Stomach smooth muscle (tissue), 2 donors: Measurements from ENCODE around the gene PAFAH1B1.

Experiments used
- H3K27ac ChIP-seq: one replicate; pipeline ENCODE4 v1.7.0; 2013; ENCODE audit warnings: mild to moderate bottlenecking, low read length, inconsistent platforms
- H3K27me3 ChIP-seq, 2 donors: one replicate each; pipeline ENCODE4 v1.7.0; 2013; ENCODE audit warnings: low read length in 2 of 2; ENCODE audit not compliant: insufficient read depth in 2 of 2, control insufficient read depth in 1 of 2
- H3K36me3 ChIP-seq, 2 donors: one replicate each; pipeline ENCODE4 v1.7.0; 2013; ENCODE audit warnings: low read length in 2 of 2; ENCODE audit not compliant: control insufficient read depth in 2 of 2, insufficient read depth in 2 of 2
- H3K4me1 ChIP-seq: one replicate; pipeline ENCODE4 v1.7.0; 2013; ENCODE audit warnings: low read length; ENCODE audit not compliant: control insufficient read depth, insufficient read depth
- H3K4me3 ChIP-seq, 2 donors: one replicate each; pipeline ENCODE4 v1.7.0; 2013; ENCODE audit warnings: low read length in 2 of 2
- H3K9ac ChIP-seq, 2 donors: one replicate each; pipeline ENCODE4 v1.7.0; 2013; ENCODE audit warnings: low read length in 2 of 2, mild to moderate bottlenecking in 1 of 2
- H3K9me3 ChIP-seq, 2 donors: one replicate each; pipeline ENCODE4 v1.7.0; 2013; ENCODE audit warnings: low read length in 2 of 2; ENCODE audit not compliant: control insufficient read depth in 2 of 2
- donor health status: healthy.
- donor health status: Pancreatic carcinoma.

Gene PAFAH1B1

DNA sequence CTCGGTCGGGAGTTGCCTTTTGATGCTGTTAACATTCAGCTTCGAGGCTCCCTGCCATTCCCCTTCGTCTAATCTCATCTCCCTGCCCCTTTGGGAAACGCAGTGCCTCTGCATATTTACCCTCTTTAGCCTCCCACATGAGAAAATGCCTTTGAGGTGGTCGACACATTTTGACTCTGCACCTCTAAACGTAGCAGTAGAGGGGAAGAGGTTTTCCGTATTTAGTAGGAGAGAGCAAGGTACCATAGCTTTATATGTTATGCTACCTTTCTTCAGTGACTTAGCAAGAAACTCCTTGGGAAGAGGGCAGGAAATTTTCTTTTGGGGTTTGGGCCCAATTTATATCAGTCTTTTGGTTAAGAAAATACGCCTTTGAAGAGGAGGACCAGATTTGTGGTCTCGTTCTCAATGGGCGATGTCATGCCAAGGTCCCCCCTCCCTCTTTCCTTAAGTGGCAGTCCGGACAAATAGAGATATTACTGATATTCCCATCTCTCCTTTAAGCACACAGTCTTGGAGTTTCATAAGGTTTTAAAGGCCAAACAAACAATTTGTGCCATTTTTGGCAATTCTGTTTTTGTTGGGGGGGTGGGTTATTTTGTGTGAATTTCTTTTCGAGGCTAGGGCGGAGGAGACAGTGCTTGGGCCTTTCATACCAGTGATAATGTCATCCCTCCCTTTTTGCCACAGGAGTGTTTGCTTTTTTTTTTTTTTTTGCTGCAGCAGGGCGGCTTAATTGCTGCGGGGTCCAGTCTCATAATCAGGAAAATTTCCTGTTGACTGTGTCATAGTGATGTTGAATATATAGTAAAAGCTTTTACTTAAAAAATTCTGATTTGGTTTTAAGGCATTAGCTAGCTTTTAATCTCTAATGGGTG is 1.5 kb downstream of the PAFAH1B1 start:
- Histone ChIP-seq H3K9ac (peak overlapping the region; percentile 89 to 93), H3K27me3 (no peaks in the 10 kb centered on the region), H3K27ac (peak overlapping the region; percentile 96), H3K4me3 (peak overlapping the region; percentile 83 to 95), H3K9me3 (no peaks in the 10 kb centered on the region), H3K36me3 (no peaks in the 10 kb centered on the region), H3K4me1 (peaks cover 11% of the 10 kb centered on the region)

DNA sequence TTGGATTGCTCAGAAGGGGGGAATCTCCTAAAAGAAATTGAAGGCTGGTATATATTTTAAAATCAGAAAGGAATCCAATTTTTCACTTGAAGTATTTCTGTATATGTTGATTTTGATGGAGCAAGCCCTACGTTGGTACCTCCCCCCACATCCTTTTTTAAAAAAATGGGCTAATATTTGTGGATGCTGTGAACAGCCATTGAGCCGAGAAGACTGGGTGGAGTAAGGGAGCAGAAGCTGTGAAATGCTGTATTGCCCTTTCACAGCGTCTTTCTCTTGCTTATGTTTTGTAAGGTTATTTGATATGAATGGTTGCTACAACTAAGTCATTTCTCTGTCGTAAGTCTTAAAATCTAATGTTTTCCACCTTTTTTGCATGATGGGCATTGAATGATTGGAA is 2.3 kb downstream of the PAFAH1B1 start:
- Histone ChIP-seq H3K9me3 (no peaks in the 10 kb centered on the region), H3K36me3 (no peaks in the 10 kb centered on the region), H3K4me1 (peaks cover 11% of the 10 kb centered on the region), H3K27me3 (no peaks in the 10 kb centered on the region), H3K9ac (peak overlapping the region in 1 of 2 donors; percentile 93), H3K4me3 (peak overlapping the region; percentile 83 to 95), H3K27ac (peak overlapping the region; percentile 96)

DNA sequence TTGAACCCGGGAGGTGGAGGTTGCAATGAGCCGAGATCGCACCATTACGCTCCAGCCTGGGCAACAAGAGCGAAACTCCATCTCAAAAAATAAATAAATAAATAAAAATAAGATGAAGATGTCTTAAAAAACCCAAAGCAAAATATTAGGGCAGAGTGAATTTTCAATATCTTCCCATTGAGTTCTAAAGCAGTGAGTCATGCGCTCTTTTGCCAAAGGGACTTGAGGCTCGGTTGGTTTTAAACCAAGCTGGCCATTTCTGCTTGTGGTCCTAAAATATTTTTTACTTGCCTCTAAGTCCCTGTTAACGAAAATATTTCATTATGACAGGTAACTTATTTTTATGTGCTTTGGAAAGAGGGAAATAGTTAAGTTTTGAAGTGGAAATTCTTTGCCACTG is 4.7 kb downstream of the PAFAH1B1 start:
- H3K9me3 ChIP-seq = no peaks in the 10 kb centered on the region
- H3K27ac ChIP-seq = no peak overlapping the region
- no peak overlapping the region for H3K4me3 ChIP-seq
- peaks cover 18% of the 10 kb centered on the region for H3K4me1 ChIP-seq
- no peaks in the 10 kb centered on the region for H3K27me3 ChIP-seq
- H3K9ac ChIP-seq = no peak overlapping the region
- no peaks in the 10 kb centered on the region for H3K36me3 ChIP-seq

DNA sequence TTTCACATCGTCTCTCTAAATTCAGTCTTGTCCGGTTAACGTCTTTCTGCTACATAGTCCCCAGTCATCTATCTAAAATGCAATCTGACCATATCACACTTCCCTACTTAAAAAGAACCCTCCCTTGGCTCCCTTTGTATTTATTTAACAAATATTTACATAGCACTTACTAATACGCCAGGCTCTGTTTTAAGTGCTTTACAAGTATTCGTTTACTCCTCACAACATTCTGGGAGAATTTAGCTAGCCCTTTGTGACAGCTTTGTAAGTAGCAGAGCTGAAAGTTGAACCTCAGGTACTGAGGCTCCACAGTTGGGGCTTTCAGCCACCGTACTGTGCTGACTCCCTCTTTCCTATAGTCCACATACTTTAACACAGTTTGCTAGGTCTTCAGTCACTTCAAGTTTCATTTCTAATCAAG is 9.2 kb downstream of the PAFAH1B1 start:
- Histone ChIP-seq H3K27ac (no peak overlapping the region), H3K4me1 (peaks cover 7% of the 10 kb centered on the region), H3K9me3 (no peaks in the 10 kb centered on the region)

DNA sequence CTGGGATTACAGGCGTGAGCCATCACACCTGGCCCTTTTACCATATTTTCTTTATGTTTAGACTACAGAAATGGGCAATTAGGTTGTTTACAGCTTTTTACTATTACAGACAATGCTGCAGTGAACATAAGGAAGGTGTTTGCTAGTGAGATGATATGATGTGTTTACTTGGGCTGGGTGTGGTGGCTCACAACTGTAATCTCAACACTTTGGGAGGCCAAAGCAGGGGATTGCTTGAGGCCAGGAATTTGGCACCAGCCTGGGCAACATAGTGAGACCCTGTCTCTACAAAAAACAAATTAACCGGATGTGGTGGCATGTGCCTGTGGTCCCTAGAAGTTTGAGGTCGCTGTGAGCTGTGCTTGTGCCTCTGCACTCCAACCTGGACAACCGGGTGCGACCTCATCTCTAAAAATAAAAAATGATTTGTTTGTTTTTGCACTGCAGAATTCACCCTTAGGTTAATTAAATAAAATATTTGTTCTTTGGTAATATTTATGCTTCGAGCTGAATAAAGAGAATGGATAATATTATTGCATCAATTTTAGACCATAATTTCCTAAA is 15.0 kb downstream of the PAFAH1B1 start:
- no peaks in the 10 kb centered on the region for H3K36me3 ChIP-seq

More for the DNA sequence above, 9.2 kb downstream of the PAFAH1B1 start:
- no peak overlapping the region for H3K9ac ChIP-seq
- H3K36me3 ChIP-seq = no peaks in the 10 kb centered on the region
- H3K4me3 ChIP-seq = peak overlapping the region in 1 of 2 donors; percentile 36
- H3K27me3 ChIP-seq = no peaks in the 10 kb centered on the region

DNA sequence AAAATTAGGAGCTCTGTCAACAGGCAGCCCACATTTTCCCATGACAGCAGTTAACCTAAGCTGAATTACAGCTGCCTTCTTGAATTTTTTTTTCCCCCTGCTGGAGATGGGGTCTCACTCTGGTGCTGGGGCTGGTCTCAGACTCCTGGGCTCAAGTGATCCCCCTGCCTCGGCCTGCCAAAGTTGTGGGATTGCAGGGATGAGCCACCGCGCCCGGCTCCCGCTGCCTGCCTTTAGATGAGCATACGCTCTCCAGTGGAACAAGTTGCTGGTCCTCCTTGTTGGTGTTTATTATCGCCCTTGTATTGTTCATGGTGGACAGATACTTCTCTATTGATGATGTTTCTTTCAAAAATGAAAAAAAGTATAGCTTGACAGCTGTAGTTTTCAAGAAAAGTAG is 15.6 kb downstream of the PAFAH1B1 start:
- H3K27me3 ChIP-seq = no peaks in the 10 kb centered on the region
- H3K27ac ChIP-seq = no peak overlapping the region
- no peaks in the 10 kb centered on the region for H3K36me3 ChIP-seq
- H3K9ac ChIP-seq = no peak overlapping the region
- H3K4me3 ChIP-seq = no peak overlapping the region
- peaks cover 8% of the 10 kb centered on the region for H3K4me1 ChIP-seq
- H3K9me3 ChIP-seq = no peaks in the 10 kb centered on the region

More for the DNA sequence above, 15.0 kb downstream of the PAFAH1B1 start:
- Histone ChIP-seq H3K4me1 (peaks cover 8% of the 10 kb centered on the region), H3K4me3 (no peak overlapping the region), H3K27ac (no peak overlapping the region), H3K9me3 (no peaks in the 10 kb centered on the region), H3K27me3 (no peaks in the 10 kb centered on the region), H3K9ac (no peak overlapping the region)

DNA sequence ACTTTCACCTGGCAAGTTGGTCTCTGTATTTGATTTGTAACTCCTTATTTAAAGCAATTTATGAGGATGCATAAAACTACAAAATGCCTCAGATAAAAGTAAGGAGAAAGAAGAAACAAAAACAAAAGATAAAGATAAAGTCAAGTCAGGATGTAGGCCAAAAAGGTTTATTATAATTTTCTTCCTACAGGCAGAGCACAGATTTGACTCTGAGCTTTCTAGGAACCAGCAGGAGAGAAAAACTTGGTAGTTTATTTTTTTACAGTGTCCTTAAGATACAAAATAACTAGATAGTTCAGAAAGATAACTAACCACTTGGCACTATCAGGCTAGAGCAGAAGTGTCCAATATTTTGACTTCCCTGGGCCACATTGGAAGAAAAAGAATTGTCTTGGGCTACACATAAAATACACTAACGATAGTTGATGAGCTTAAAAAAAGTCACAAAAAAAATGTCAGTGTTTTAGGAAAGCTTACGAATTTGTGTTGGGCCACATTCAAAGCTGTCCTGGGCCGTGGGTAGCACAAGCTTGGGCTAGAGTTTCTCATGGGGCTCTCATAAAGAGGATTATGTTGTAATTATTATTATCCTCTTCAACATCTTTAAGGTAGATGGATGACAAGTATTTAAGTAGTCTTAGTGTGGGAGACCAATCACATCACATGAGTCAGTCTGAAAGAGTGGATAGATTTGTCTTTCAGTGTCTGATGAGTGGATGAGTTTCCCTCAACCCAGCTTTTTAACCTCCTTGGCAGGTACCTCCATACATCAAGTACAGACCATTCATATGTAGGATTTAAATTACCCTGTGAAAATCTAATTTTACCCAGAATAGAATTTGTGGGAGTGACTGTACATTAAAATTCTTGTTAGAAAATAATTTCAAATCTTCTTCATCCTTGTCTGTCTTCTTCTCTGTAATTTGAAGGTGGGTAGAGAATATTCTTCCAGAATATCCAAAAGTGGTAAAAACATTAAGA is 17.0 kb downstream of the PAFAH1B1 start:
- no peaks in the 10 kb centered on the region for H3K9me3 ChIP-seq

DNA sequence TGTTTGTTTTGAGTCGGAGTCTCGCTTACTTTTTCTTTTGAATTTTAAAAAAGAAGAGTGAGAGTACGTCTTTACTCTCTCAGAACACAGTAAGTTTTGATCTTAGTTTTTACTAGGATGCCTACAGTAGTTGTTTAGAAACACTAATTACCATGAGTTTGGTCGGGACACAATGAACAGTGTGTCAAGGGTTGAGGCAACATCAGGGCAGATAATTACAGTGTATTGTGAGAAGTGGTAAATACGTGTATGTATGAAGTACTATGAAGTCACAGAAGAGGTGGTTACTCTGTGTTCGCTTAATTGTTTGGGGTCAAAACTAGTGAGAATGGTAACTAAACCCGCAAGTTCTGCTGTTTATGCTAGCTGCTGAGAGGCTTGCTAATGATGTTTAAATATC is 18.2 kb downstream of the PAFAH1B1 start:
- Histone ChIP-seq H3K27me3 (no peaks in the 10 kb centered on the region), H3K27ac (no peak overlapping the region), H3K4me1 (peaks cover 8% of the 10 kb centered on the region), H3K36me3 (no peaks in the 10 kb centered on the region), H3K9me3 (no peaks in the 10 kb centered on the region), H3K9ac (no peak overlapping the region), H3K4me3 (no peak overlapping the region)

More for the DNA sequence above, 17.0 kb downstream of the PAFAH1B1 start:
- Histone ChIP-seq H3K27me3 (no peaks in the 10 kb centered on the region), H3K4me1 (peaks cover 8% of the 10 kb centered on the region), H3K9ac (no peak overlapping the region), H3K36me3 (no peaks in the 10 kb centered on the region), H3K27ac (no peak overlapping the region), H3K4me3 (no peak overlapping the region)

DNA sequence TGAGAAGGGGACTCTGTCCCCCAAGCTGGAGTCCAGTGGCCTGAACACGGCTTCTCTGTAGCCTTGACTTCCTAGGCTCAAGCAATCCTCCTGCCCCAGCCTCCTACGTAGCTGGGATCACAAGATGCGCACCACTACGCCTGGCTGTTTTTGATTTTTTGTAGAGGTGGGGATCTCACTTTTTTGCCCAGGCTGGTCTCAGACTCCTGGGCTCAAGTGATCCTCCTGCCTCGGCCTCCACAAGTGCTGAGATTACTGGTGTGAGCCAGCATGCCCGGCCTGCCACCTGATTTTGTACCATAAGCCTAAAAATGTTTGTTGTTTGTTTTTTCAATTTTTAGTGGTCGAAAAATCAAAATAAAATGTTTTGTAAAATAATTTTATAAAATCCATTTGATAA is 19.2 kb downstream of the PAFAH1B1 start:
- Histone ChIP-seq H3K9ac (no peak overlapping the region), H3K4me3 (no peak overlapping the region), H3K27ac (no peak overlapping the region), H3K36me3 (no peaks in the 10 kb centered on the region), H3K9me3 (no peaks in the 10 kb centered on the region), H3K27me3 (no peaks in the 10 kb centered on the region), H3K4me1 (peaks cover 8% of the 10 kb centered on the region)

DNA sequence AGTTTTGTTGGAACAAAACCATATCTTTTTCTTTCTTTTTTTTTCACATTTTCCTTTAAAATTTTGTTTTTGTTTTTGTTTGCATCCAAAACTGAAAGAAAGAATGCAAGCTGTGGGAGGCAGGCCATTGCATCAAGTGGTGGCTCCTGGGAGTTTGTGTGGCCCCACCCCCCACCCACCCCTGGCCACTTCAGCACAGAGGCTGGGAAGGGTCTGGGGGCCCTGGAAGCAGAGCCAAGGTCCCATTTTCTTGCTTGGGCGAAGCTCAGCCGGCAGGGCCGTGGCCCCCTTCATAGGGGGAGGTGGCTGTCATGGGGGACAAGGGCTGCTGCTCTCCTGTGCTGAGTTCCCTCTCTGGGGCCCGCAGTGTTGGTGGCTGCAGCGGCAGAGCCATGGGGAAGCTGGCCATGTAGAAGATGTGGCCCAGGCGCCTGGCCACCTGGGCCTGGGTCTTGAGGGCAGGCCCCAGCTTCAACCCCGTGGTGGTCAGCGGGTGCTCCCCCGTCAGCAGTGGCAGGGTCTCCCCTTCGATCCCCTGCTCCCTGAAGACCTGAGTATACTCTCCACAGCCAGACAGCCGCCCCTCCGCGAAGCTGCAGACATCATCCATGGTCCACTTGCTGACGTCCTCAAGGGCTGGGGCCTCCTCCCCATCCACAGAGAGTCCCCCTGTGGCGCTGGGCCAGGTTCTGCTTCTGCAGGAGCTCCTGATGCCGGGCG is 19.8 kb downstream of the PAFAH1B1 start:
- Histone ChIP-seq H3K9ac (no peak overlapping the region), H3K27ac (no peak overlapping the region), H3K9me3 (no peaks in the 10 kb centered on the region), H3K36me3 (no peaks in the 10 kb centered on the region), H3K4me3 (no peak overlapping the region), H3K27me3 (no peaks in the 10 kb centered on the region), H3K4me1 (peaks cover 7% of the 10 kb centered on the region)
